HepG2 (cell line): Measurements from ENCODE around the gene NR4A2. TPM values are rescaled to one million over a fixed set of nuclear protein-coding genes. Genes with fewer than 3 reads are reported as not detected.

Experiments
- ATAC-seq: fragments of 200-7000 bp; cut with Tn5 transposase; 3 replicates; pipeline ENCODE4 v1.9.1; 2020; ENCODE audit warnings: mild to moderate bottlenecking, moderate library complexity
- BruUV-seq: library from RNA; stranded (reverse); fragments of 400-500 nt; replicated peaks from 2 replicates; lab custom pipeline; 2021; lab: Mats Ljungman, UMichigan
- CTCF ChIA-PET: fragments of 300-600 bp; formaldehyde crosslinking; extraction: SDS; loops from one replicate; lab custom pipeline; 2021; ENCODE audit warnings: low total read pairs, inconsistent platforms, low intra/inter-chr PET ratio; lab: Yijun Ruan, JAX
- POLR2A ChIA-PET: fragments of 350-600 bp; sonication (Branson Sonifier 250); formaldehyde crosslinking; loops from one replicate; lab custom pipeline; 2020; ENCODE audit warnings: antibody characterized with exemption, inconsistent platforms; lab: Yijun Ruan, JAX
- DNase-seq: peaks from one replicate; pipeline ENCODE4 v3.0.0-alpha.2; 2015; ENCODE audit warnings: low spot score
- FAIRE-seq: peaks from 3 replicates; lab custom pipeline; 2011; peaks lifted over from hg19 to GRCh38; lab: Jason Lieb, UNC
- H2AFZ ChIP-seq: one replicate; pipeline ENCODE4 v1.6.1; 2011; ENCODE audit warnings: low read length, inconsistent platforms
- H3K27ac ChIP-seq: fragments of 300-600 bp; 3 replicates; pipeline ENCODE4 v1.8.0; 2011; ENCODE audit warnings: mixed run types, mild to moderate bottlenecking, mixed read lengths, low read length, inconsistent platforms; ENCODE audit not compliant: insufficient read depth; ENCODE audit errors: extremely low read length
- H3K27me3 ChIP-seq, 2 experiments: fragments of 200-600 bp in 1 of 2; 2 replicates in 1 of 2; 3 replicates in 1 of 2; pipeline versions ENCODE4 v1.6.0 to v1.8.0; 2011; ENCODE audit warnings: low read length in 2 of 2, mild to moderate bottlenecking in 2 of 2, moderate library complexity in 2 of 2, inconsistent platforms in 1 of 2; ENCODE audit not compliant: insufficient read depth in 2 of 2, control insufficient read depth in 1 of 2
- H3K36me3 ChIP-seq, 2 experiments: fragments of 200-600 bp in 1 of 2; replicated peaks in 1 of 2; 2 replicates in 1 of 2; 3 replicates in 1 of 2; pipeline versions ENCODE4 v1.5.1 to v1.8.0; 2011; ENCODE audit warnings: low read length in 2 of 2, inconsistent platforms in 1 of 2; ENCODE audit not compliant: insufficient read depth in 2 of 2, control insufficient read depth in 1 of 2
- H3K4me1 ChIP-seq: 2 replicates; pipeline ENCODE4 v1.5.1; 2012; ENCODE audit warnings: low read length, inconsistent platforms; ENCODE audit not compliant: insufficient read depth
- H3K4me2 ChIP-seq: 2 replicates; pipeline ENCODE4 v1.6.0; 2011; ENCODE audit warnings: low read depth, low read length, inconsistent platforms
- H3K4me3 ChIP-seq, 3 experiments: fragments of 200-600 bp in 1 of 3; sonication (generic), shearing (Covaris generic) in 1 of 3; replicated peaks in 1 of 3; 2 replicates each; pipeline ENCODE4 v1.5.1; 2011 to 2016; ENCODE audit warnings: low read length in 3 of 3, inconsistent platforms in 2 of 3, low read depth in 2 of 3, mild to moderate bottlenecking in 2 of 3, control low read depth in 1 of 3, mixed read lengths in 1 of 3; ENCODE audit not compliant: insufficient read depth in 1 of 3
- H3K79me2 ChIP-seq: one replicate; pipeline ENCODE4 v1.6.1; 2011; ENCODE audit warnings: low read length, inconsistent platforms; ENCODE audit not compliant: insufficient read depth
- H3K9ac ChIP-seq: 2 replicates; pipeline ENCODE4 v1.6.0; 2011; ENCODE audit warnings: mild to moderate bottlenecking, low read depth, low read length, inconsistent platforms; ENCODE audit not compliant: insufficient read depth
- H3K9me3 ChIP-seq: 2 replicates; pipeline ENCODE4 v1.5.1; 2012; ENCODE audit warnings: mild to moderate bottlenecking, low read length
- H4K20me1 ChIP-seq: 2 replicates; pipeline ENCODE4 v1.6.0; 2011; ENCODE audit warnings: inconsistent platforms, mild to moderate bottlenecking, low read length, moderate library complexity; ENCODE audit not compliant: insufficient read depth
- ARNT2 ChIP-seq: sonication (generic); formaldehyde crosslinking; IDR thresholded peaks from 2 replicates; pipeline ENCODE4 v1.8.0; 2022; ENCODE audit warnings: mild to moderate bottlenecking, low read depth, missing genetic modification reagents, moderate library complexity
- KMT2B ChIP-seq: IDR thresholded peaks from 2 replicates; pipeline ENCODE4 v1.6.1; 2016; ENCODE audit warnings: missing genetic modification reagents, missing compliant biosample characterization
- MAFG ChIP-seq: sonication (generic); formaldehyde crosslinking; IDR thresholded peaks from 2 replicates; pipeline ENCODE4 v1.5.1; 2020; ENCODE audit warnings: mild to moderate bottlenecking, missing genetic modification reagents
- MEIS1 ChIP-seq: sonication (generic); formaldehyde crosslinking; IDR thresholded peaks from 2 replicates; pipeline ENCODE4 v1.9.0; 2021; ENCODE audit warnings: mild to moderate bottlenecking, missing genetic modification reagents, moderate library complexity, borderline replicate concordance
- RNF2 ChIP-seq: fragments of 450-650 bp; conservative IDR thresholded peaks from 2 replicates; pipeline ENCODE4 v1.6.1; 2016; ENCODE audit warnings: low read depth
- WGBS: methylation state at CpG from one replicate; pipeline ENCODE4 v1.1.6; 2017; ENCODE audit warnings: low lambda C conversion rate; 5-methylcytosine and 5-hydroxymethylcytosine counted together
- in situ Hi-C: cut with HindIII; loops from 2 replicates; pipeline ENCODE4 v1.10.0; 2017; ENCODE audit warnings: low pct_unique_long_range_greater_than_20kb; ENCODE audit not compliant: extremely low pct_ligation_motif_present
- intact Hi-C: fragments of 100-400 bp; cut with micrococcal nuclease; formaldehyde crosslinking; loops from one replicate; pipeline ENCODE4 v1.10.0; 2022; ENCODE audit not compliant: unreplicated experiment
- polyA plus RNA-seq, 8 experiments: library from polyadenylated mRNA; depleted of rRNA in 3 of 8; stranded (reverse) in 7 of 8; unstranded in 1 of 8; fragments of >200 nt; fragmentation: Illumina TruSeq in 4 of 8; extraction: Trizol in 4 of 8; gene quantifications; 2 replicates each; pipeline versions ENCODE4 v1.2.1 to v1.2.3, GENCODE V29; 2011 to 2016; ENCODE audit warnings: low read depth in 4 of 8, missing spikeins in 1 of 8, mixed read lengths in 1 of 8; ENCODE audit not compliant: insufficient read depth in 1 of 8
- total RNA-seq, 5 experiments: library from RNA; depleted of rRNA; stranded (reverse); fragments of >200 nt; fragmentation: Illumina TruSeq; extraction: Trizol; gene quantifications; 2 replicates each; pipeline ENCODE4 v1.2.3, GENCODE V29; 2016; ENCODE audit warnings: low read depth in 1 of 5
- TF ChIP-seq, protein P1 (sequence below): sonication (generic); formaldehyde crosslinking; IDR thresholded peaks from 2 replicates; pipeline ENCODE4 v1.4.0; 2020; ENCODE audit warnings: missing genetic modification reagents, mild to moderate bottlenecking, borderline replicate concordance
- TF ChIP-seq, protein P2 (sequence below): sonication (generic); formaldehyde crosslinking; IDR thresholded peaks from 2 replicates; pipeline ENCODE4 v1.4.0; 2020; ENCODE audit warnings: missing genetic modification reagents; ENCODE audit errors: not compliant biosample characterization

NR4A2 gene
- total and polyA plus RNA-seq, 2 of the 13 experiments (the other 11 are each of a cell fraction or from before 2014, with no cell fraction given): not detected

DNA sequence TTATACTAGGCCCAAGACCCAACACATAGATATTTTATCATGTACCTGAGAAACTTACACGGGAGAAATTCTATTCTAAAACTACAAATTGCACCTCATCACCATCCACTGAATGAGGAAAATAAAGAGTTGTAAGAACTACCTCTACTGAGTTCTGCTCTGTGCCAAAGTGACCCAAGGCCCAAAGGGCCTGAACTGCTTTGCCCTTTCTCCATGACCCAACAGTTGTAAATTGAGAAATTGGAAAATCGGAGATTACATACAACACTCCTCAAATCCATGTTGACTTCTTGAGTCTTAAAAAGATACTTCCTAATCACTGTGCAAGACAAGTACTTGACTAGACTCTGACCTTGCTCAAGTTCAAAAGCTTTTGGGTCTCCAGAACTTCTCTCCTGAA lies 8.8 kb downstream of the NR4A2 start:
- FAIRE-seq: no peak
- Histone ChIP-seq H3K9ac (no peak overlapping the region), H3K9me3 (no peaks in the 10 kb centered on the region), H3K27ac (no peak overlapping the region), H3K4me2 (no peak overlapping the region), H3K4me3 (no peak overlapping the region)
- BruUV-seq: no TSS peak
- no peak for ATAC-seq
- 23% methylated on average over 2 of the region's 2 CpGs for WGBS
- in situ Hi-C loops: no loop called here
- intact Hi-C loops: no loop called here
- POLR2A ChIA-PET: no interaction called here
- TF ChIP-seq MAFG (CRISPR knock-in tag): no peak
- no peak for TF ChIP-seq RNF2
- no peak for TF ChIP-seq MEIS1 (CRISPR knock-in tag)
- TF ChIP-seq, protein P1, sequence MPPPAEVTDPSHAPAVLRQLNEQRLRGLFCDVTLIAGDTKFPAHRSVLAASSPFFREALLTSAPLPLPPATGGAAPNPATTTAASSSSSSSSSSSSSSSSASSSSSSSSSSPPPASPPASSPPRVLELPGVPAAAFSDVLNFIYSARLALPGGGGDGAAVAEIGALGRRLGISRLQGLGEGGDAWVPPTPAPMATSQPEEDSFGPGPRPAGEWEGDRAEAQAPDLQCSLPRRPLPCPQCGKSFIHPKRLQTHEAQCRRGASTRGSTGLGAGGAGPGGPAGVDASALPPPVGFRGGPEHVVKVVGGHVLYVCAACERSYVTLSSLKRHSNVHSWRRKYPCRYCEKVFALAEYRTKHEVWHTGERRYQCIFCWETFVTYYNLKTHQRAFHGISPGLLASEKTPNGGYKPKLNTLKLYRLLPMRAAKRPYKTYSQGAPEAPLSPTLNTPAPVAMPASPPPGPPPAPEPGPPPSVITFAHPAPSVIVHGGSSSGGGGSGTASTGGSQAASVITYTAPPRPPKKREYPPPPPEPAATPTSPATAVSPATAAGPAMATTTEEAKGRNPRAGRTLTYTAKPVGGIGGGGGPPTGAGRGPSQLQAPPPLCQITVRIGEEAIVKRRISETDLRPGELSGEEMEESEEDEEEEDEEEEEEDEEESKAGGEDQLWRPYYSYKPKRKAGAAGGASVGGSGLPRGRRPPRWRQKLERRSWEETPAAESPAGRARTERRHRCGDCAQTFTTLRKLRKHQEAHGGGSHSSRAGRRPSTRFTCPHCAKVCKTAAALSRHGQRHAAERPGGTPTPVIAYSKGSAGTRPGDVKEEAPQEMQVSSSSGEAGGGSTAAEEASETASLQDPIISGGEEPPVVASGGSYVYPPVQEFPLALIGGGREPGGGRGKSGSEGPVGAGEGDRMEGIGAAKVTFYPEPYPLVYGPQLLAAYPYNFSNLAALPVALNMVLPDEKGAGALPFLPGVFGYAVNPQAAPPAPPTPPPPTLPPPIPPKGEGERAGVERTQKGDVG: no peak
- TF ChIP-seq, all 625 proteins: peak for 0
- Histone ChIP-seq H3K4me1 (no peaks in the 10 kb centered on the region), H3K27me3 (peaks cover 5 to 72% of the 10 kb centered on the region in 2 experiments), H2AFZ (no peak overlapping the region), H4K20me1 (no peaks in the 10 kb centered on the region), H3K79me2 (no peaks in the 10 kb centered on the region), H3K36me3 (no peaks in the 10 kb centered on the region)
- no peak for DNase-seq
- CTCF ChIA-PET: no interaction called here

GRCh38 chr2:156322686-156323231 lies 9.8 kb downstream of the NR4A2 start:
- peaks cover 1 to 62% of the 10 kb centered on the region in 2 experiments for H3K27me3 ChIP-seq
- 40% methylated on average over 23 of the region's 26 CpGs for WGBS
- TF ChIP-seq, protein P2, sequence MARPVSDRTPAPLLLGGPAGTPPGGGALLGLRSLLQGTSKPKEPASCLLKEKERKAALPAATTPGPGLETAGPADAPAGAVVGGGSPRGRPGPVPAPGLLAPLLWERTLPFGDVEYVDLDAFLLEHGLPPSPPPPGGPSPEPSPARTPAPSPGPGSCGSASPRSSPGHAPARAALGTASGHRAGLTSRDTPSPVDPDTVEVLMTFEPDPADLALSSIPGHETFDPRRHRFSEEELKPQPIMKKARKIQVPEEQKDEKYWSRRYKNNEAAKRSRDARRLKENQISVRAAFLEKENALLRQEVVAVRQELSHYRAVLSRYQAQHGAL (CRISPR knock-in tag): no peak
- no peak for TF ChIP-seq KMT2B (CRISPR knock-in tag)
- no peak for TF ChIP-seq ARNT2 (CRISPR knock-in tag)
- no peaks in the 10 kb centered on the region for H3K36me3 ChIP-seq
- in situ Hi-C loops (no loop called here), intact Hi-C loops (no loop called here)
- no peak overlapping the region for H2AFZ ChIP-seq
- BruUV-seq: no TSS peak
- DNase-seq (no peak), FAIRE-seq (no peak), ATAC-seq (no peak)
- H3K27ac ChIP-seq: no peak overlapping the region
- H3K9ac ChIP-seq: no peak overlapping the region
- H3K9me3 ChIP-seq: no peaks in the 10 kb centered on the region
- H4K20me1 ChIP-seq: no peaks in the 10 kb centered on the region
- H3K79me2 ChIP-seq: no peaks in the 10 kb centered on the region
- no peaks in the 10 kb centered on the region for H3K4me1 ChIP-seq
- H3K4me3 ChIP-seq: no peak overlapping the region
- POLR2A ChIA-PET: no interaction called here
- CTCF ChIA-PET: no interaction called here
- no peak overlapping the region for H3K4me2 ChIP-seq
